Transverse colon (tissue), 4 donors: ENCODE measurements around the gene CDCP2. TPM values are rescaled to one million over a fixed set of nuclear protein-coding genes. Genes with fewer than 3 reads are reported as not detected.

Experiments
- DNase-seq: peaks from one replicate; pipeline ENCODE4 v3.0.0-alpha.2; 2019
- H3K27ac ChIP-seq, 4 donors: fragments of 200-600 bp; sonication (generic); 2 replicates each; pipeline ENCODE4 v1.5.1; 2016 to 2018; ENCODE audit warnings: inconsistent platforms in 4 of 4
- H3K27me3 ChIP-seq: fragments of 200-600 bp; sonication (generic); 2 replicates; pipeline ENCODE4 v1.5.1; 2017; ENCODE audit warnings: inconsistent platforms
- H3K36me3 ChIP-seq, 4 donors: fragments of 200-600 bp; sonication (generic); 2 replicates each; pipeline ENCODE4 v1.5.1; 2017 to 2019; ENCODE audit warnings: inconsistent platforms in 4 of 4
- H3K4me1 ChIP-seq, 4 donors: fragments of 200-600 bp; sonication (generic); 2 replicates each; pipeline ENCODE4 v1.5.1; 2017 to 2020; ENCODE audit warnings: inconsistent platforms in 4 of 4
- H3K4me3 ChIP-seq, 4 donors: fragments of 200-600 bp; sonication (generic); 1 replicate in 1 of 4; 2 replicates in 3 of 4; pipeline versions ENCODE4 v1.5.1 to v1.6.1; 2017 to 2019; ENCODE audit warnings: inconsistent platforms in 4 of 4
- H3K9me3 ChIP-seq, 2 donors: fragments of 200-600 bp; sonication (generic); 2 replicates each; pipeline ENCODE4 v1.5.1; 2017 to 2019; ENCODE audit warnings: inconsistent platforms in 2 of 2
- CTCF ChIP-seq, 5 experiments: fragments of 200-600 bp in 3 of 5; fragments of 450-650 bp in 2 of 5; sonication (generic) in 3 of 5; IDR thresholded peaks; 1 replicate in 2 of 5; 2 replicates in 3 of 5; pipeline ENCODE4 v1.5.1; 2016 to 2017; ENCODE audit warnings: antibody characterized with exemption in 5 of 5, inconsistent platforms in 3 of 5, mild to moderate bottlenecking in 2 of 5, moderate library complexity in 1 of 5
- EP300 ChIP-seq: sonication (generic); formaldehyde crosslinking; IDR thresholded peaks from one replicate; pipeline ENCODE4 v1.6.1; 2017; ENCODE audit warnings: antibody characterized with exemption, low read depth
- POLR2A ChIP-seq: fragments of 450-650 bp; IDR thresholded peaks from one replicate; pipeline ENCODE4 v1.6.1; 2016; ENCODE audit warnings: antibody characterized with exemption, mild to moderate bottlenecking, moderate library complexity
- POLR2AphosphoS5 ChIP-seq, 3 donors: sonication (generic); formaldehyde crosslinking; IDR thresholded peaks; one replicate each; pipeline ENCODE4 v1.6.1; 2016; ENCODE audit warnings: antibody characterized with exemption in 3 of 3
- WGBS, 2 donors: methylation state at CpG; one replicate each; pipeline ENCODE4 v1.1.5; 2018; ENCODE audit warnings: low coverage in 1 of 2; 5-methylcytosine and 5-hydroxymethylcytosine counted together
- in situ Hi-C, 4 donors: fragments of 200-750 bp; cut with MboI; loops; one replicate each; pipeline versions ENCODE4 v1.15.0 to v1.15.1; 2017; ENCODE audit warnings: low sequenced_read_pairs in 3 of 4, low pct_ligation_motif_present in 1 of 4, low pct_unique_long_range_greater_than_20kb in 1 of 4
- intact Hi-C: fragments of 100-400 bp; cut with DNase I; formaldehyde crosslinking; loops from one replicate; pipeline ENCODE4 v1.15.1; 2023; ENCODE audit warnings: low total_unique reads
- total RNA-seq, 4 donors: library from RNA; depleted of rRNA; stranded (reverse); fragments of >200 nt; gene quantifications; one replicate each; pipeline ENCODE4 v1.1.0, GENCODE V29; 2016

CDCP2 gene
- total RNA-seq, 4 donors from 2014 or later: 0.48 TPM; not detected in 3

DNA sequence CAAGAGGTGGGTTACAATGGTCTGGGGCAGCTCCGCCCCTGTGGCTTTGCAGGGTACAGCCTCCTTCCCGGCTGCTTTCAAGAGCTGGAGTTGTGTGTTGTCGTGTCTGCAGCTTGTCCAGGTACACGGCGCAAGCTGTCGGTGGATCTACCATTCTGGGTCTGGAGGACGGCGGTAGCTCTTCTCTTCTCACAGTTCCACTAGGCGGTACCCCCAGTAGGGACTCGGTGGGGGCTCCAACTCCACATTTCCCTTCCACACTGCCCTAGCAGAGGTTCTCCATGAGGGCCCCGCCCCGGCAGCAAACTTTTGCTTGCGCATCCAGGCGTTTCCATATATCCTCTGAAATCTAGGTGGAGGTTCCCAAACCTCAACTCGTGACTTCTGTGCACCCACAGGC lies 12.3 kb upstream of the CDCP2 start:
- no peaks in the 10 kb centered on the region for H3K27me3 ChIP-seq
- in situ Hi-C loops (no loop called here), intact Hi-C loops (no loop called here)
- TF ChIP-seq POLR2A (no peak), CTCF (IDR thresholded peaks at IDR 0.05) (no peak)
- H3K4me1 ChIP-seq: peaks cover 0 to 14% (median 9%) of the 10 kb centered on the region in 4 donors
- no peaks in the 10 kb centered on the region for H3K9me3 ChIP-seq
- H3K36me3 ChIP-seq: no peaks in the 10 kb centered on the region
- WGBS, 2 donors: 92% methylated on average over 15 of the region's 15 CpGs; no CpG with 5 or more reads in 1 of the 2 donors
- no peak overlapping the region for H3K27ac ChIP-seq
- no peak overlapping the region for H3K4me3 ChIP-seq
- no peak for DNase-seq

DNA sequence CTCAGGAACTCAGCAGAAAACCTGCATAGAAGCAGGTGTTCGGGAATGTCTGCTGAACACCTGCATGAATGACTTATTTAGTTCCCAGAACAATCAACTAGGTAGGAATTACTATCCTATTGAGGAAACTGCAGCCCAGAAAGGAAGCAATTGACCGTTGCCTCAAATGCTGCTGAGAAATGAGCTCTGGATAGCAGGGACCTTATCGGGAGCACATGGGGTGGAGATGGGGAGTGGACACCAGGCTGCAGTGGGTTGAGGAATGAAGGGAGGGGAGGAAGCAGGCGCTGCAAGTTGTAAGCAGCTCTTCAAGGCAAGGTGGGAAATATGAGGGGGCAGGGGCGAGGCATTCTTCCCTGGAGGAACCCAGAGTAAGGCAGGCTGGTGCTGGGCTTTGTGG lies 10.8 kb upstream of the CDCP2 start:
- no peaks in the 10 kb centered on the region for H3K36me3 ChIP-seq
- H3K4me1 ChIP-seq: peaks cover 0 to 14% (median 9%) of the 10 kb centered on the region in 4 donors
- in situ Hi-C loops: no loop called here
- TF ChIP-seq CTCF (IDR thresholded peaks at IDR 0.05) (no peak), EP300 (no peak), POLR2A (no peak), POLR2AphosphoS5 (IDR thresholded peaks at IDR 0.05) (no peak)
- no peaks in the 10 kb centered on the region for H3K9me3 ChIP-seq
- WGBS, 2 donors: 54 to 57% methylated on average over 4 to 5 of the region's 5 CpGs
- H3K27ac ChIP-seq: peak overlapping the region; percentile 25 to 49 (median 36)
- H3K27me3 ChIP-seq: no peaks in the 10 kb centered on the region
- intact Hi-C loops: no loop called here
- no peak overlapping the region for H3K4me3 ChIP-seq
- DNase-seq: peak; percentile 38

- DNase-seq: peak; percentile 58
- peak overlapping the region; percentile 25 to 49 (median 36) for H3K27ac ChIP-seq
Observed at GRCh38 chr1:54163051-54163450, 10.3 kb upstream of the CDCP2 start.

DNA sequence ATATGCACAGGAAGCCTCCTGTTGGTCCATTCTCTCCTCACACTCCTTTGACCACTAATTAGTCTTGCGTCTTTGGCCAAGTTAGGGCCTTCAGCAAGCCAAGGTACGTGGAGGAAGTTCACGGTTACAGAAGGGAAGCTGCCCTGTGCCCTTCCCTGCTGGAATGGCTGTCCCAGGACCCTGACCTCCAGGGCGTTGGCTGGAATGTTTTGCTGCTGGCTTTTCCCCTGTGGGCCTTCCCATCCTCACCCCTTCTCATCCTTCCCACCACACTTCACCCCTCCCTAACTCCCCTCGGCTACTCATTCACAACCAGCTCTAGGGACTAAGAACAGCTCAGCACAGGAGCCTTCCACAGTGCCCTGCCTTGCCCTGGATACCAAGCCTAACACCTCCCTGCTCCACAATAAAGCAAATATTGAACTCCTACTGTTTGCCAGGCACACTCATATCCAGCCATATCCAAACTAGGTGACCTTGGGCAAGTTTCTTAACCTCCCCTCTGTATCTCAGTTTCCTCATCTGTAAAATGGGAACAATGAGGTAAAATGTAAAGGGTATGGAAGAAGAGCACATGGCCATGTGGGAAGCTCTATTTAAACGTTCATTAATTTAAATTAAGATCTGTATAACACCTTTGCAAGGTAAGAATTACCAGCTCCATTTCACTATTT lies 8.8 kb upstream of the CDCP2 start:
- no peaks in the 10 kb centered on the region for H3K27me3 ChIP-seq
- intact Hi-C loops: no loop called here
- peaks cover 0 to 14% (median 9%) of the 10 kb centered on the region in 4 donors for H3K4me1 ChIP-seq
- 58 to 67% methylated on average over 2 to 6 of the region's 6 CpGs for WGBS, 2 donors
- TF ChIP-seq POLR2AphosphoS5 (IDR thresholded peaks at IDR 0.05) (no peak), POLR2A (no peak), CTCF (IDR thresholded peaks at IDR 0.05) (no peak), EP300 (no peak)
- in situ Hi-C loops: no loop called here
- no peaks in the 10 kb centered on the region for H3K9me3 ChIP-seq
- no peak for DNase-seq
- no peak overlapping the region for H3K27ac ChIP-seq
- H3K36me3 ChIP-seq: no peaks in the 10 kb centered on the region
- no peak overlapping the region for H3K4me3 ChIP-seq

More at GRCh38 chr1:54163051-54163450, 10.3 kb upstream of the CDCP2 start:
- WGBS, 2 donors: 64% methylated on average over 3 of the region's 3 CpGs; no CpG with 5 or more reads in 1 of the 2 donors
- H3K4me3 ChIP-seq: no peak overlapping the region
- no peaks in the 10 kb centered on the region for H3K27me3 ChIP-seq
- intact Hi-C loops: no loop called here
- no peak for TF ChIP-seq EP300
- TF ChIP-seq CTCF (IDR thresholded peaks at IDR 0.05): no peak
- TF ChIP-seq POLR2AphosphoS5 (IDR thresholded peaks at IDR 0.05): no peak
- in situ Hi-C loops: no loop called here
- H3K36me3 ChIP-seq: no peaks in the 10 kb centered on the region
- H3K4me1 ChIP-seq: peaks cover 0 to 14% (median 9%) of the 10 kb centered on the region in 4 donors
- no peaks in the 10 kb centered on the region for H3K9me3 ChIP-seq
